DMS53 treated with DMSO at 0.1 percent for 48 hours (cell line): ENCODE data around the gene SYMPK.

Experiments used
- DNase-seq: peaks from one replicate; lab custom pipeline; 2025; ENCODE audit not compliant: unreplicated experiment; lab: John Stamatoyannopoulos, UW

SYMPK gene

GRCh38 chr19:45768655-45768983 lies 94.3 kb downstream of the SYMPK start:
- no peak for DNase-seq

- DNase-seq, result peak; percentile 29
Observed at GRCh38 chr19:45767881-45768654, 94.9 kb downstream of the SYMPK start.

- no peak for DNase-seq
Observed at GRCh38 chr19:45767410-45767880, 95.5 kb downstream of the SYMPK start.

GRCh38 chr19:45766869-45767346 lies 96.0 kb downstream of the SYMPK start:
- DNase-seq, result no peak

GRCh38 chr19:45766296-45766868 lies 96.6 kb downstream of the SYMPK start:
- no peak for DNase-seq

GRCh38 chr19:45765702-45766295 lies 97.1 kb downstream of the SYMPK start:
- DNase-seq, result no peak
